Gastrocnemius medialis (tissue), 4 donors: ENCODE data around the gene SCNN1B. TPM values are rescaled to one million over a fixed set of nuclear protein-coding genes. Genes with fewer than 3 reads are reported as not detected.
"Not testable (repeated sequence)": the region's sequence is repeated elsewhere in the genome, so short reads cannot be mapped to it uniquely, and the experiment has no call there.

Experiments used
- ATAC-seq, 2 donors: fragments of 150-250 bp; one replicate each; pipeline ENCODE4 v1.9.1; 2016
- DNase-seq, 2 donors: peaks; one replicate each; pipeline ENCODE4 v3.0.0-alpha.2; 2019
- H3K27ac ChIP-seq, 4 donors: fragments of 200-600 bp; sonication (generic); 1 replicate in 1 of 4; 2 replicates in 3 of 4; pipeline ENCODE4 v1.5.1; 2016 to 2018; ENCODE audit warnings: mild to moderate bottlenecking in 2 of 4, moderate library complexity in 1 of 4
- H3K27me3 ChIP-seq, 3 donors: fragments of 200-600 bp; sonication (generic) in 2 of 3; 1 replicate in 1 of 3; 2 replicates in 2 of 3; pipeline versions ENCODE4 v1.5.1 to v1.6.0; 2016 to 2019; ENCODE audit warnings: mild to moderate bottlenecking in 1 of 3, moderate library complexity in 1 of 3
- H3K36me3 ChIP-seq, 2 donors: fragments of 200-600 bp; sonication (generic) in 1 of 2; one replicate each; pipeline ENCODE4 v1.5.1; 2017 to 2018
- H3K4me1 ChIP-seq, 2 donors: fragments of 200-600 bp; sonication (generic) in 1 of 2; one replicate each; pipeline ENCODE4 v1.5.1; 2016 to 2017; ENCODE audit warnings: mild to moderate bottlenecking in 2 of 2
- H3K4me3 ChIP-seq, 4 donors: fragments of 200-600 bp; sonication (generic) in 3 of 4; 1 replicate in 1 of 4; 2 replicates in 3 of 4; pipeline ENCODE4 v1.5.1; 2016 to 2019; ENCODE audit warnings: mild to moderate bottlenecking in 2 of 4
- H3K9me3 ChIP-seq, 3 donors: fragments of 200-600 bp; sonication (generic) in 2 of 3; 1 replicate in 1 of 3; 2 replicates in 2 of 3; pipeline ENCODE4 v1.5.1; 2016 to 2019
- CTCF ChIP-seq, 5 experiments: fragments of 450-650 bp in 3 of 5; fragments of 200-600 bp in 2 of 5; sonication (generic) in 2 of 5; IDR thresholded peaks in 4 of 5; conservative IDR thresholded peaks in 1 of 5; 1 replicate in 4 of 5; 2 replicates in 1 of 5; pipeline ENCODE4 v1.5.1; 2016 to 2019; ENCODE audit warnings: antibody characterized with exemption in 5 of 5, mild to moderate bottlenecking in 3 of 5, moderate library complexity in 3 of 5
- POLR2A ChIP-seq, 2 donors: fragments of 450-650 bp; IDR thresholded peaks; one replicate each; pipeline ENCODE4 v1.6.1; 2017; ENCODE audit warnings: antibody characterized with exemption in 2 of 2, mild to moderate bottlenecking in 2 of 2, moderate library complexity in 2 of 2
- in situ Hi-C, 4 donors: fragments of 200-750 bp; cut with MboI; loops; one replicate each; pipeline versions ENCODE4 v1.15.0 to v1.8.0; 2017; ENCODE audit warnings: low sequenced_read_pairs in 4 of 4
- intact Hi-C: fragments of 100-400 bp; cut with DNase I; formaldehyde crosslinking; loops from one replicate; pipeline ENCODE4 v1.15.1; 2023; ENCODE audit warnings: low total_unique reads
- total RNA-seq, 4 donors: library from RNA; depleted of rRNA; stranded (reverse); fragments of >200 nt; gene quantifications; one replicate each; pipeline versions ENCODE4 v1.1.0 to v1.2.3, GENCODE V29; 2016

Gene SCNN1B
- total RNA-seq, 4 donors from 2014 or later, result 0.81 to 2.3 (median 0.99) TPM

DNA sequence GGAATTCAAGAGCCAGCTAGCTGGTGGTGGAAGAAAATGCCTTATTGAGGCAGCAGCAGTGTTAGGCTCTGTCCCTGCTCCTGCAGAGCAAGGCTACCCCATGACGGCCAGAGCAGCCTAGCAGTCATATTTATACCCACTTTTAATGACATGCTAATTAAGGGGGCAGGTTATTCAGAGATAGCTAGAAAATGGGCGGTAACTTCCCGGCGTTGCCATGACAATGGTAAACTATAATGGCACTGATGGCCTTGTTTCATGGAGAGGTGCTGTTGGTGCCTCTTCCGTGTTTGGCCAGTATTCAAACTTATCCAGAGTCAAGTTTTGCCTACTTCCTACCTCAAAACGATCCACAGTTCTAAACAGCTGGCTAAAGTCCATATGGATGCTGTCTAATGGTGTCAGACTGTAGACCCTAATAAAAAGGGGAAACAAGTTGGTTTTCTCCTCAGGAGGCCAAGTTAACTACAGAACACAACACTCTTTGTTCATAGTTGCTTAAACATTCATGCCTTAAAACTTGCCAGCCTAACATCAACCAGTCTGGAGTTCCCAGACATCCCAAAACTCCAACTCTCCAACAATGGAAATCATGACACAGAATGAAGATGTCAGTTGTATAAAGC, 3.7 kb upstream of the SCNN1B start:
- intact Hi-C loops, result no loop called here
- in situ Hi-C loops, result no loop called here
- H3K27me3 ChIP-seq, result peaks cover 25 to 28% (median 28%) of the 10 kb centered on the region in 3 donors
- DNase-seq, result no peak
- no peaks in the 10 kb centered on the region for H3K9me3 ChIP-seq
- TF ChIP-seq POLR2A (IDR thresholded peaks at IDR 0.05), result no peak
- TF ChIP-seq CTCF (IDR thresholded peaks at IDR 0.05 in 4 of 5, conservative IDR thresholded peaks at IDR 0.05 in 1 of 5), result no peak
- H3K4me1 ChIP-seq, result no peaks in the 10 kb centered on the region
- H3K36me3 ChIP-seq, result no peaks in the 10 kb centered on the region
- H3K4me3 ChIP-seq, result no peak overlapping the region
- no peak overlapping the region for H3K27ac ChIP-seq
- no peak for ATAC-seq

DNA sequence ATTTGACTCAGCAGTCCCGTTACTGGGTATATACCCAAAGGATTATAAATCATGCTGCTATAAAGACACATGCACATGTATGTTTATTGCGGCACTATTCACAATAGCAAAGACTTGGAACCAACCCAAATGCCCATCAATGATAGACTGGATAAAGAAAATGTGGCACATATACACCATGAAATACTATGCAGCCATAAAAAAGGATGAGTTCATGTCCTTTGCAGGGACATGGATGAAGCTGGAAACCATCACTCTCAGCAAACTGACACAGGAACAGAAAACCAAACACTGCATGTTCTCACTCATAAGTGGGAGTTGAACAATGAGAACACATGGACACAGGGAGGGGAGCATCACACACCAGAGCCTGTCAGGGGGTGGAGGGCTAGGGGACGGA, 2.3 kb upstream of the SCNN1B start:
- H3K9me3 ChIP-seq, in situ Hi-C loops, H3K4me3 ChIP-seq, ATAC-seq, DNase-seq, H3K27ac ChIP-seq, H3K4me1 ChIP-seq, H3K36me3 ChIP-seq: not testable (repeated sequence)
- intact Hi-C loops, result loop anchor here (5.0 kb wide), 1 partner anchor 132 kb away; no protein-coding TSS in a partner anchor
- peaks cover 25 to 28% (median 28%) of the 10 kb centered on the region in 3 donors for H3K27me3 ChIP-seq

DNA sequence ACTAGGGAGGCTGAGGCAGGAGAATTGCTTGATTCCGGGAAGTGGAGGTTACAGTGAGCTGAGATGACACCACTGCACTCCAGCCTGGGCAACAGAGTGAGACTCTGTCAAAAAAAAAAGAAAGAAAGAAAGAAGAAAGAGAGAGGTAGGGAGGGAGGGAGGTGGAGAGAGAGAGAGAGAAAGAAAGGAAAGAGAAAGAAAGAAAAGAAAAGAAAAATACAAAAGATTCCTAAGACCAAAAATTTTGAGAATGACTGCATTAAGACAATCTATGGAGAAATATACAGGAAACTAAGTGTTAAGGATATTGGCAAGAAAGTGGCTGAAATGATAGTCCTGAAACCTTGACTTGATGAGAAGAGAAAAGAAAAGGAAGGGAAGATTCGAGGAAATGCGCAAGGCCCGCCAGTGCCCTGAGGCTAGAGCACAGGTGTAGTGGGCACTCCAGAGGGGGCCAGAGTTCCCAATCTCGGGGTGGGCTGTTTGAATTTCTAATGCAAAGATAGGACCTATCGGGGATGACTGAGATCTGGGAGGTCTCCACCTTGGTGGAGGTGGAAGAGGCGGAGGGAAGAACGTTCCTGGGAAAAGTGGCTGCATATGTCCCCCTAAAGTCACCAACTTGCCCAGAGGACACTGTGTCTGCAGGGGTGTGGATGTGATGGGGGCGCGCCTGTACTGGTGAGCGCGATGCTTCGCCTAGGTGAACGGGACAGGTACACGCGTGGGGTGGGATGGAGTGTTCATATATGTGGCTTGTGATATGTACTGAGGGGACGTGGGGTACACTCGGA, 654 bp upstream of the SCNN1B start:
- in situ Hi-C loops (no loop called here), intact Hi-C loops (loop anchor here (5.0 kb wide), 1 partner anchor 131 kb away; no protein-coding TSS in a partner anchor)
- peaks cover 25 to 28% (median 28%) of the 10 kb centered on the region in 3 donors for H3K27me3 ChIP-seq
- H3K27ac ChIP-seq, result no peak overlapping the region
- ATAC-seq, result no peak
- no peaks in the 10 kb centered on the region for H3K4me1 ChIP-seq
- H3K36me3 ChIP-seq, result no peaks in the 10 kb centered on the region
- H3K9me3 ChIP-seq, result no peaks in the 10 kb centered on the region
- H3K4me3 ChIP-seq, result peak overlapping the region in 3 of 4 donors; percentile 39 to 50 (median 46)
- no peak for DNase-seq
- TF ChIP-seq CTCF (IDR thresholded peaks at IDR 0.05 in 4 of 5, conservative IDR thresholded peaks at IDR 0.05 in 1 of 5) (no peak), POLR2A (IDR thresholded peaks at IDR 0.05) (no peak)

DNA sequence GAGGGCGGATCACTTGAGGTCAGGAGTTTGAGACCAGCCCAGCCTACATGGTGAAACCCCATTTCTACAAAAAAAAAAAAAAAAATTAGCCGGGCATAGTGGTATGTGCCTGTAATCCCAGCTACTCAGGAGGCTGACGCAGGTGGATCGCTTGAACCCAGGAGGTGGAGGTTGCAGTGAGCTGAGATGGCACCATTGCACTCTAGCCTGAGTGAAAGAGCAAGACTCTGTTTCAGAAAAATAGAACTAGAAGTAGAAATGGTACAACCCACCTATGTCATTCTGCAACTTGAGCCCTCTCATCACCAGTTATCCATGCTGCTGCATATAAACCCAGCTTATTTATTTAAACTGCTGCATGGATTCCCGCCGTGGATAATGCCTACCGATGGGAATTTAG, 1.6 kb downstream of the SCNN1B start:
- Histone ChIP-seq H3K4me1 (no peaks in the 10 kb centered on the region), H3K27me3 (peaks cover 25 to 28% (median 28%) of the 10 kb centered on the region in 3 donors), H3K4me3 (no peak overlapping the region), H3K36me3 (no peaks in the 10 kb centered on the region), H3K27ac (no peak overlapping the region), H3K9me3 (no peaks in the 10 kb centered on the region)
- intact Hi-C loops (loop anchor here (5.0 kb wide), 1 partner anchor 129 kb away; no protein-coding TSS in a partner anchor), in situ Hi-C loops (no loop called here)
- ATAC-seq, result no peak
- TF ChIP-seq CTCF (IDR thresholded peaks at IDR 0.05 in 4 of 5, conservative IDR thresholded peaks at IDR 0.05 in 1 of 5), result no peak
- no peak for TF ChIP-seq POLR2A (IDR thresholded peaks at IDR 0.05)
- DNase-seq, result no peak

DNA sequence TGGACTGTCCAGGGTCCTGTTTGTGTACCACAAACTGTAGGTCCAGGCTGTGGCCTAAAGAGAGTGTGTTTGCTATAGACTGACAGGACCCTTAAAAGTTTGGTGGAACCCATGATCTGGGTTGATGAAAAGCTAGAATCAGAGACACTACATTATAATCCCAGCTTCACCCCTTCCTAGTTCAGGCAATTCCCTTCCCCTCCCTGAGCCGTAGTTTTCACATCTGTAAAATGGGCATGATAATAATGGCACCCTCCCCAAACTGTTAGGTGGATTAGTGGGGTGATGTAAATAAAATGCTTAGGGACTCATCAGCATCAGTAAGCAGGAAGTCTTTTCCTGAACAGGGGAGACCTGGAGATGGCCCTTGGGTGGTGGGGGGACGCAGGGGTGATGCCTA, 2.5 kb downstream of the SCNN1B start:
- intact Hi-C loops (loop anchor here (5.0 kb wide), 1 partner anchor 128 kb away; no protein-coding TSS in a partner anchor), in situ Hi-C loops (no loop called here)
- DNase-seq, result no peak
- H3K36me3 ChIP-seq, result no peaks in the 10 kb centered on the region
- H3K27me3 ChIP-seq, result peaks cover 25 to 28% (median 28%) of the 10 kb centered on the region in 3 donors
- H3K4me3 ChIP-seq, result no peak overlapping the region
- H3K9me3 ChIP-seq, result no peaks in the 10 kb centered on the region
- TF ChIP-seq POLR2A (IDR thresholded peaks at IDR 0.05) (no peak), CTCF (IDR thresholded peaks at IDR 0.05 in 4 of 5, conservative IDR thresholded peaks at IDR 0.05 in 1 of 5) (no peak)
- H3K27ac ChIP-seq, result no peak overlapping the region
- no peak for ATAC-seq
- no peaks in the 10 kb centered on the region for H3K4me1 ChIP-seq
